Activated CD4-positive, alpha-beta T cell treated with anti-CD3 and anti-CD28 coated beads, Interleukin-2, amount 50 U/mL, for 4 hours (primary cell): ENCODE results near the gene COL11A2.

ENCODE experiments used
- DNase-seq, 2 experiments: peaks; one replicate each; pipeline ENCODE4 v3.0.0-alpha.2; 2020

The COL11A2 gene

GRCh38 chr6:33206027-33206863 lies 14.0 kb upstream of the COL11A2 start:
- no peak for DNase-seq

- no peak for DNase-seq
These were observed 13.1 kb upstream of the COL11A2 start for GRCh38 chr6:33205191-33206026.

GRCh38 chr6:33204415-33205190 lies 12.3 kb upstream of the COL11A2 start, which contains the start of gene HSD17B8:
HSD17B8 (plus strand) TSS chr6:33204655; CDS start chr6:33204669, 14 bp downstream.
- peak; percentile 88 to 89 for DNase-seq

GRCh38 chr6:33204165-33204414 lies 11.8 kb upstream of the COL11A2 start:
- DNase-seq: no peak

- no peak for DNase-seq
These were observed 11.3 kb upstream of the COL11A2 start for GRCh38 chr6:33203443-33204164.

GRCh38 chr6:33202799-33203198 lies 10.5 kb upstream of the COL11A2 start:
- no peak for DNase-seq

GRCh38 chr6:33201935-33202334 lies 9.7 kb upstream of the COL11A2 start:
- DNase-seq: no peak

- no peak for DNase-seq
These were observed 8.9 kb upstream of the COL11A2 start for GRCh38 chr6:33201147-33201545.

- peak; percentile 98 to 99 for DNase-seq
These were observed 8.2 kb upstream of the COL11A2 start, which contains the start of the genes RXRB and SLC39A7 for GRCh38 chr6:33200219-33201146. RXRB (minus strand) TSS chr6:33200665; CDS start chr6:33200476, 189 bp downstream. SLC39A7 (plus strand) TSS chr6:33200867; CDS start chr6:33201246, 379 bp downstream.

GRCh38 chr6:33199687-33200218 lies 7.5 kb upstream of the COL11A2 start:
- peak; percentile 51 for DNase-seq

GRCh38 chr6:33198853-33199436 lies 6.7 kb upstream of the COL11A2 start:
- DNase-seq: no peak

GRCh38 chr6:33198159-33198852 lies 6.0 kb upstream of the COL11A2 start:
- no peak for DNase-seq

GRCh38 chr6:33197431-33198048 lies 5.3 kb upstream of the COL11A2 start:
- no peak for DNase-seq

- DNase-seq: no peak
These were observed 3.3 kb upstream of the COL11A2 start for GRCh38 chr6:33195304-33196165.

- no peak for DNase-seq
These were observed 2.2 kb upstream of the COL11A2 start for GRCh38 chr6:33194431-33194979.

- no peak for DNase-seq
These were observed 1.4 kb upstream of the COL11A2 start for GRCh38 chr6:33193619-33194018.

GRCh38 chr6:33192671-33193602 lies 670 bp upstream of the COL11A2 start:
- DNase-seq: no peak
